ENCODE results near the gene STK4.

- TF ChIP-seq, protein P1, sequence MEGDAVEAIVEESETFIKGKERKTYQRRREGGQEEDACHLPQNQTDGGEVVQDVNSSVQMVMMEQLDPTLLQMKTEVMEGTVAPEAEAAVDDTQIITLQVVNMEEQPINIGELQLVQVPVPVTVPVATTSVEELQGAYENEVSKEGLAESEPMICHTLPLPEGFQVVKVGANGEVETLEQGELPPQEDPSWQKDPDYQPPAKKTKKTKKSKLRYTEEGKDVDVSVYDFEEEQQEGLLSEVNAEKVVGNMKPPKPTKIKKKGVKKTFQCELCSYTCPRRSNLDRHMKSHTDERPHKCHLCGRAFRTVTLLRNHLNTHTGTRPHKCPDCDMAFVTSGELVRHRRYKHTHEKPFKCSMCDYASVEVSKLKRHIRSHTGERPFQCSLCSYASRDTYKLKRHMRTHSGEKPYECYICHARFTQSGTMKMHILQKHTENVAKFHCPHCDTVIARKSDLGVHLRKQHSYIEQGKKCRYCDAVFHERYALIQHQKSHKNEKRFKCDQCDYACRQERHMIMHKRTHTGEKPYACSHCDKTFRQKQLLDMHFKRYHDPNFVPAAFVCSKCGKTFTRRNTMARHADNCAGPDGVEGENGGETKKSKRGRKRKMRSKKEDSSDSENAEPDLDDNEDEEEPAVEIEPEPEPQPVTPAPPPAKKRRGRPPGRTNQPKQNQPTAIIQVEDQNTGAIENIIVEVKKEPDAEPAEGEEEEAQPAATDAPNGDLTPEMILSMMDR (IDR thresholded peaks at IDR 0.05), result no peak
- TF ChIP-seq POLR2A (IDR thresholded peaks at IDR 0.05), result no peak
These were observed 3.8 kb upstream of the STK4 start for GRCh38 chr20:44962483-44962882.

Measured in gastroesophageal sphincter (tissue), 3 donors.